ENCODE measurements around the gene BACH2.

DNA sequence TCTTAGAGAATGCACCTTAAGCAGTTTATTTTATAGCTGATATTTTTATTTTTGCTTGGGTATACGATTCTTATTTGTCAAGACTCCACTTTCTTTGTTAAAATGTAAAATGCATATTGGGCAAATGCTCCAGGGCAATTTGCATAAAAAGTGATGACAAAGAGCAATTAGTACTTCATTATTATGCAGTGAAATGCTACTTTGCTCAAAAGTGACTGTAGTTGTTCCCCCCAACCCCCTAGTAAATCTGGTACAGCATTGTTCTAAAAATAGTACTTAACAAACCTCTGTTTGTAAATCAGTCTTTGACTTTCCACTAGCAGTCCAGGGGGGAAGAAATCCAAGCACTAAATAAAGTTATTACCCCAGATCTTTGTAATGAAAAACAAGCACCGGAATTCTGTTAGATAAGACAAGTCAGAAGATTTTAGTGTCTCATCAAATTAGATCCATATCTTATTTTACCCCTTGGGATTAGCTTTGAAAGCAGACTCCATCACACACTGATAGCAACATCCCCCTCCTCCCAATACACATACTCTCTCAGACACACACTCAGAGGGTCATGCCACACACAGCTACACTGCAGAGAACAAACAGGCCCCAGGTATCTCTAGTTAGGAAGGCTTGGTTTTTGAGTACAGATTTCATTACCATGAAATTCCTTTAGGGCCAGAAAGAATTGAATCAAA, 32.9 kb upstream of the BACH2 start:
- TF ChIP-seq CTCF (IDR thresholded peaks at IDR 0.05) (no peak), EZH2phosphoT487 (IDR thresholded peaks at IDR 0.05) (no peak)

All from neural progenitor cell (in vitro differentiated cells).